GF-D8 (cell line): ENCODE results near the gene RXRA.

Experiments used
- DNase-seq: peaks from one replicate; lab custom pipeline; 2025; lab: John Stamatoyannopoulos, UW

RXRA gene

GRCh38 chr9:134355561-134356279 lies 29.5 kb downstream of the RXRA start:
- no peak for DNase-seq

- DNase-seq: peak; percentile 94
These were observed 30.5 kb downstream of the RXRA start for GRCh38 chr9:134356496-134357470.

GRCh38 chr9:134357631-134358025 lies 31.4 kb downstream of the RXRA start:
- DNase-seq: peak; percentile 70

- DNase-seq: no peak
These were observed 31.9 kb downstream of the RXRA start for GRCh38 chr9:134358026-134358661.

GRCh38 chr9:134358662-134359319 lies 32.5 kb downstream of the RXRA start:
- peak; percentile 68 for DNase-seq

- peak; percentile 67 for DNase-seq
These were observed 33.4 kb downstream of the RXRA start for GRCh38 chr9:134359493-134360179.

GRCh38 chr9:134360180-134360759 lies 34.0 kb downstream of the RXRA start:
- DNase-seq: peak; percentile 35

GRCh38 chr9:134360897-134361296 lies 34.6 kb downstream of the RXRA start:
- DNase-seq: no peak

GRCh38 chr9:134361426-134361825 lies 35.2 kb downstream of the RXRA start:
- no peak for DNase-seq

- no peak for DNase-seq
These were observed 35.7 kb downstream of the RXRA start for GRCh38 chr9:134361843-134362414.

GRCh38 chr9:134363450-134363849 lies 37.2 kb downstream of the RXRA start:
- no peak for DNase-seq

- no peak for DNase-seq
These were observed 38.3 kb downstream of the RXRA start for GRCh38 chr9:134364391-134365114.

- DNase-seq: no peak
These were observed 38.9 kb downstream of the RXRA start for GRCh38 chr9:134365115-134365596.

- DNase-seq: no peak
These were observed 39.6 kb downstream of the RXRA start for GRCh38 chr9:134365791-134366222.

GRCh38 chr9:134366223-134367031 lies 40.2 kb downstream of the RXRA start:
- DNase-seq: peak; percentile 74

- no peak for DNase-seq
These were observed 40.8 kb downstream of the RXRA start for GRCh38 chr9:134367061-134367460.

- DNase-seq: no peak
These were observed 41.7 kb downstream of the RXRA start for GRCh38 chr9:134367791-134368490.

- no peak for DNase-seq
These were observed 42.3 kb downstream of the RXRA start for GRCh38 chr9:134368571-134368970.
